Uterus (tissue), 4 donors: ENCODE results near the gene COQ6. TPM values are rescaled to one million over a fixed set of nuclear protein-coding genes. Genes with fewer than 3 reads are reported as not detected.

ENCODE experiments used
- DNase-seq, 2 donors: peaks; one replicate each; pipeline ENCODE4 v3.0.0-alpha.2; 2019 to 2020
- H3K27ac ChIP-seq, 2 donors: fragments of 200-600 bp; sonication (generic); 1 replicate in 1 of 2; 2 replicates in 1 of 2; pipeline ENCODE4 v1.5.1; 2016 to 2018
- H3K27me3 ChIP-seq, 2 donors: fragments of 200-600 bp; sonication (generic); one replicate each; pipeline ENCODE4 v1.5.1; 2018 to 2019; ENCODE audit warnings: control low read depth in 1 of 2
- H3K36me3 ChIP-seq, 2 donors: fragments of 200-600 bp; sonication (generic); one replicate each; pipeline ENCODE4 v1.5.1; 2019; ENCODE audit warnings: control low read depth in 1 of 2
- H3K4me1 ChIP-seq, 2 donors: fragments of 200-600 bp; sonication (generic); one replicate each; pipeline ENCODE4 v1.5.1; 2018 to 2019; ENCODE audit warnings: control low read depth in 1 of 2
- H3K4me3 ChIP-seq, 2 donors: fragments of 200-600 bp; sonication (generic); 1 replicate in 1 of 2; 2 replicates in 1 of 2; pipeline ENCODE4 v1.5.1; 2018 to 2019; ENCODE audit warnings: mild to moderate bottlenecking in 1 of 2
- H3K9me3 ChIP-seq, 2 donors: fragments of 200-600 bp; sonication (generic); one replicate each; pipeline ENCODE4 v1.5.1; 2019; ENCODE audit warnings: control low read depth in 1 of 2
- CTCF ChIP-seq, 4 experiments: fragments of 200-600 bp in 2 of 4; fragments of 450-650 bp in 2 of 4; sonication (generic) in 2 of 4; IDR thresholded peaks; one replicate each; pipeline ENCODE4 v1.5.1; 2016 to 2019; ENCODE audit warnings: antibody characterized with exemption in 4 of 4, mild to moderate bottlenecking in 2 of 4, moderate library complexity in 1 of 4
- POLR2A ChIP-seq, 2 donors: fragments of 450-650 bp; IDR thresholded peaks; one replicate each; pipeline ENCODE4 v1.6.1; 2016; ENCODE audit warnings: antibody characterized with exemption in 2 of 2, mild to moderate bottlenecking in 1 of 2, moderate library complexity in 1 of 2
- intact Hi-C: fragments of 100-400 bp; cut with DNase I; formaldehyde crosslinking; loops from one replicate; pipeline ENCODE4 v1.15.1; 2023; ENCODE audit warnings: low total_unique reads
- total RNA-seq, 4 donors: library from RNA; depleted of rRNA in 3 of 4; stranded (reverse); fragments of >200 nt in 3 of 4; gene quantifications; one replicate each; pipeline versions ENCODE4 v1.1.0 to v1.2.4, GENCODE V29; 2014 to 2023
- donor health status: DM: yes; HTN: yes; CAD: no.

The COQ6 gene
- total RNA-seq, 4 donors from 2014 or later, result 18.5 to 103 (median 30.0) TPM

GRCh38 chr14:73943083-73943482, 7.0 kb upstream of the COQ6 start:
- no peaks in the 10 kb centered on the region for H3K36me3 ChIP-seq
- peak in 1 of 2 donors; percentile 28 for DNase-seq
- no peaks in the 10 kb centered on the region for H3K27me3 ChIP-seq
- no peak overlapping the region for H3K4me3 ChIP-seq
- H3K9me3 ChIP-seq, result no peaks in the 10 kb centered on the region
- TF ChIP-seq CTCF (IDR thresholded peaks at IDR 0.05) (no peak), POLR2A (IDR thresholded peaks at IDR 0.05) (no peak)
- no peaks in the 10 kb centered on the region for H3K4me1 ChIP-seq
- intact Hi-C loops, result no loop called here
- H3K27ac ChIP-seq, result peak overlapping the region in 1 of 2 donors; percentile 10

- TF ChIP-seq POLR2A (IDR thresholded peaks at IDR 0.05) (no peak), CTCF (IDR thresholded peaks at IDR 0.05) (no peak)
- Histone ChIP-seq H3K4me3 (no peak overlapping the region), H3K9me3 (no peaks in the 10 kb centered on the region), H3K36me3 (no peaks in the 10 kb centered on the region), H3K4me1 (no peaks in the 10 kb centered on the region), H3K27ac (no peak overlapping the region), H3K27me3 (no peaks in the 10 kb centered on the region)
- DNase-seq, result no peak
- intact Hi-C loops, result no loop called here
Observed at GRCh38 chr14:73944432-73945158, 5.5 kb upstream of the COQ6 start.

GRCh38 chr14:73945159-73945670, 4.9 kb upstream of the COQ6 start:
- Histone ChIP-seq H3K27me3 (no peaks in the 10 kb centered on the region), H3K9me3 (no peaks in the 10 kb centered on the region), H3K4me1 (no peaks in the 10 kb centered on the region), H3K27ac (no peak overlapping the region), H3K4me3 (no peak overlapping the region), H3K36me3 (no peaks in the 10 kb centered on the region)
- intact Hi-C loops, result no loop called here
- TF ChIP-seq POLR2A (IDR thresholded peaks at IDR 0.05) (no peak), CTCF (IDR thresholded peaks at IDR 0.05) (no peak)
- no peak for DNase-seq

GRCh38 chr14:73953731-73954130, 3.6 kb downstream of the COQ6 start:
- Histone ChIP-seq H3K27me3 (no peaks in the 10 kb centered on the region), H3K36me3 (no peaks in the 10 kb centered on the region), H3K27ac (no peak overlapping the region), H3K4me3 (no peak overlapping the region), H3K4me1 (no peaks in the 10 kb centered on the region), H3K9me3 (no peaks in the 10 kb centered on the region)
- no peak for DNase-seq
- TF ChIP-seq POLR2A (IDR thresholded peaks at IDR 0.05), result no peak
- TF ChIP-seq CTCF (IDR thresholded peaks at IDR 0.05), result no peak
- intact Hi-C loops, result no loop called here

- intact Hi-C loops, result no loop called here
- no peaks in the 10 kb centered on the region for H3K36me3 ChIP-seq
- no peak overlapping the region for H3K4me3 ChIP-seq
- no peak for DNase-seq
- H3K27me3 ChIP-seq, result no peaks in the 10 kb centered on the region
- H3K4me1 ChIP-seq, result no peaks in the 10 kb centered on the region
- H3K27ac ChIP-seq, result no peak overlapping the region
- TF ChIP-seq POLR2A (IDR thresholded peaks at IDR 0.05) (no peak), CTCF (IDR thresholded peaks at IDR 0.05) (no peak)
- H3K9me3 ChIP-seq, result no peaks in the 10 kb centered on the region
Observed at GRCh38 chr14:73955674-73956073, 5.6 kb downstream of the COQ6 start.
